DMS 273 treated with DMSO at 0.1 percent for 48 hours (cell line): ENCODE data around the gene SLC6A19.

Experiments used
- DNase-seq: peaks from one replicate; lab custom pipeline; 2025; lab: John Stamatoyannopoulos, UW

SLC6A19 gene

GRCh38 chr5:1209896-1210776, 8.7 kb downstream of the SLC6A19 start:
- DNase-seq: no peak

- no peak for DNase-seq
These were observed 9.4 kb downstream of the SLC6A19 start for GRCh38 chr5:1210832-1211251.

GRCh38 chr5:1211701-1212100, 10.3 kb downstream of the SLC6A19 start:
- DNase-seq: no peak

DNA sequence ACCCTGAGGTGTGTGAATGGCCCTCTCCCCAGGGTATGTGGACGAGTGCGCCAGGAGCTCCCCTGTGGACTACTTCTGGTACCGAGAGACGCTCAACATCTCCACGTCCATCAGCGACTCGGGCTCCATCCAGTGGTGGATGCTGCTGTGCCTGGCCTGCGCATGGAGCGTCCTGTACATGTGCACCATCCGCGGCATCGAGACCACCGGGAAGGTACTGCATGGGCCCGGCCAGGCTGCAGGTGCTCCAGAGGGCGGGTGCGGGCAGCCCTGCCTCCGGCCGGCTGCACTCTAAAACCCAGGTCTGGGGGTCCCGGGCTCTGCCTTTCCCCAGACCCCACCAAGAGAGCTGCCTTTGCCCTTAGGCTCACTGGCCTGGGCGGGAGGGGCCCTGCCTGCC, 10.9 kb downstream of the SLC6A19 start:
- no peak for DNase-seq

DNA sequence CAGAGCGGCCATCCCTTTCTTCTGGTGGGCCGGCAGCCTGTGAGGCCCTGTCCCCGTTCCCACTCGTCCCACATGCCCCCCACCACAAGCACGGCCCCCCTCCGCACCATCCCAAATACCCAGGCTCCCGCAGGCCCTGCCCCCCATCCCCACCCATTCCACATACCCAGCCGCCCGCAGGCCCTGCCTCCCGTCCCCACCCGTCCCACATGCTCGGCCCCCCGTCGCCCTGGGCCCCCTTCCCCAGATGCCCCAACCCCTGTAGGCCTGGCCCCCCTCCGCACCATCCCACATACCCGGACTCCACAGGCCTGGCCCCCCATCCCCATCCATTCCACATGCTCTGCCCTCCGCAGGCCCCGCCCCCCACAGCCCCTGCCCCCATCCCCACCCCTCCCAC, 11.5 kb downstream of the SLC6A19 start:
- no peak for DNase-seq

- DNase-seq: no peak
These were observed 12.2 kb downstream of the SLC6A19 start for GRCh38 chr5:1213508-1214162.

DNA sequence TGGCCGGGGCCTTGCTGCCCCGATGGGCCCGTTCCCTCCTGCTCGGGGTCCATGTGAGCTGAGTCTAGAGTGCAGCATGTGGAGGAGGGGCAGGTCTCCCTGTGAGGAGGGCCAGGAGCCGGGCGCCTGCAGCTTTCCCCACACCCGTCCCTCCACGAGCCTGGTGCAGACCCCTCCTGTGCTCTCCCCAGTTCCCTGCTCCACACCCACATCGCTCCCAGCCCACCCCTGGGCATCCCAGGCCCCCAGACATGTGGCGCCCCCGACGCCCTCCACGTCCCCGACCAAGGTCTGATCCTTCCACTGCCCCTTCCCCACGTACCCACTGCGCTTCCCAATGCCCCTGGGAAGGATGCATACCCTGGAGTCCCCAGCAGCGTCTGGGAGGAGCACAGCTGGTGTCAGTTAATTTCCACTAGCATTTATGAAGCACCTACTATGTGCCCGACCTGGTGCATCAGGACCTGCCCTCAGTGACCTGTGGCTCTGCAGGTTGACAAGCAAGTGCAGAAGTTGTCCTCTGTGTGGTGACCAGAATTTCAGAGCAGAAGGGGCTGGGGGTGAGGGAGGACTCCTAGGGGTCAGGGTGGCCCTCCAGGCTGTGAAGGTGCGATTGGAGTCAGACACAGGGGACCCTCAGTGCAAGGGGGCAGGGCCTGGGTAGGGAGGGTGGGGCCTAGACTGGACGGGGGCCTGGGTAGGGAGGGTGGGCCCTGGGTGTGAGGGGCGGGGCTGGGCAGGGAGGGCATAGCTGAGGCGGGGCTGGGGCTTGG, 13.0 kb downstream of the SLC6A19 start:
- no peak for DNase-seq

GRCh38 chr5:1214936-1215220, 13.5 kb downstream of the SLC6A19 start:
- no peak for DNase-seq

GRCh38 chr5:1215320-1216096, 14.1 kb downstream of the SLC6A19 start:
- no peak for DNase-seq

DNA sequence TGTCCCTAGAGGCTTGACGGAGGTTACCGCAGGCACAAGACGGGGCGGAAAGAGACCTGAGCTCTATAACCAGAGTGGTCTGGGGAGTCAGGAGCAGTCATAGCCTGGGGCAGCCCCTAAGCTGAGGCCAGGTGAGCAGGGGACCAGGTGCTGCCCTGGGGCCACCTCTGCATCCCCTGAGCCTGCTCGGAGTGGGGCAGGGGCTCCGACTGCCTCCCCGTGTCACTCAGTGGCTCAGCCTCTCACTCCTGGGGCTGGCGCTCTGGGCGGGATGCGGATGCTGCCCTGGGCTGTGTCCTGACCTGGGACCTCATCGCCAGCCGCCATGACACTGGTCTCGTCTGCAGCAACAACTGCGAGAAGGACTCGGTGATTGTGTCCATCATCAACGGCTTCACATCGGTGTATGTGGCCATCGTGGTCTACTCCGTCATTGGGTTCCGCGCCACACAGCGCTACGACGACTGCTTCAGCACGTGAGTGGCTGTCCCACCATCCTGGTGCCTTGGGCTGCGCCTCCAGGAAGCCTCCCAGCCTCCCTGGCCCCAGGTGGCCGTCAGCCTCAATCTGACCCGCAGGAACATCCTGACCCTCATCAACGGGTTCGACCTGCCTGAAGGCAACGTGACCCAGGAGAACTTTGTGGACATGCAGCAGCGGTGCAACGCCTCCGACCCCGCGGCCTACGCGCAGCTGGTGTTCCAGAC, 15.0 kb downstream of the SLC6A19 start:
- no peak for DNase-seq

DNA sequence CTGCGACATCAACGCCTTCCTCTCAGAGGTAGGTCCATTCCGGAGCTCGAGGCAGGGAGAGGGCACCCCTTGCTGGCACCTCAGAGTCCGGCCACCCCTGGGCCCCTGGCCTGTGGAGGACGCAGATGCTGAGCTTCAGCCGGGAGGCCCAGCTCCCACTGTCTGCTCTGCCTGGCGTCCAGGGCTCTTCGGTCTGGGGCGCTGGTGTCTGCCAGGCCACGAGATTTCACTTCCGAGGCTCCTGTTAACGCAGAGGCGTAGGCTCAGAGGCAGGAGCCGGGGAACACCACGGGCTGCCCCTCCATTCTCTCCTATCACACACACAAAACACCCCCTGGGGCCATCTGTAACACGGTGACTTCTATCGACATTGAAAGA, 15.5 kb downstream of the SLC6A19 start:
- DNase-seq: no peak

DNA sequence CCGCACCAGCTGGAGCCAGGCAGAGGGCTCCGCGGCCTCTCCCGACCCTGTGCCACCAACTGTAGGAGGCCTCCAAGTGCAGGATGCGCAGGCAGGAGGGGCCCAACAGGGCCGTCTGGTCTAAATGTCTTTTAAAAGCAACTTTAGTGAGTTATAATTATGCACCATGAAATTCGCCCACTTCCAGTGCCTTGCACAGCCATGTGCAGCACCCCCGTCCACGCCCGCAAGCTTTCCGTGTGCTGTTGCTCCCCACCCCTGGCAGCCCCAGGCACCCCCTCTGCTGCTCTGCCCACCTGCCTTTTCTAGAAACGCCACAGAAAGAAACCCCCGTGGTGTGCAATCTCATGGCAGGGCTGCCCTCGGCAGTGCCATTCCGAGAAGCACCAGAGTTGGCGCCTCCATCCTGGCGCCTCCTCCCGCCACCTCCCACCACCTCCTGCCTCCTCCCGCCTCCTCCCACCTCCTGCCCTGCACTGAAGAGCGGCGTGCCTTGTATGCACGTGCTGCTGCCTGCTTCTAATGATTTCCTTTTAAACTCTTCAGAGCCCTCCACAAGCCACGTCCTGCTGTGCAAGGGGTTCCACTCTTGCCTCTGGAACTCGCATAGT, 16.3 kb downstream of the SLC6A19 start:
- DNase-seq: no peak

GRCh38 chr5:1218351-1219080, 17.1 kb downstream of the SLC6A19 start:
- DNase-seq: no peak

- DNase-seq: no peak
These were observed 17.8 kb downstream of the SLC6A19 start for GRCh38 chr5:1219098-1219767.

GRCh38 chr5:1219768-1220100, 18.3 kb downstream of the SLC6A19 start:
- DNase-seq: no peak

GRCh38 chr5:1220351-1220750, 19.0 kb downstream of the SLC6A19 start:
- no peak for DNase-seq

DNA sequence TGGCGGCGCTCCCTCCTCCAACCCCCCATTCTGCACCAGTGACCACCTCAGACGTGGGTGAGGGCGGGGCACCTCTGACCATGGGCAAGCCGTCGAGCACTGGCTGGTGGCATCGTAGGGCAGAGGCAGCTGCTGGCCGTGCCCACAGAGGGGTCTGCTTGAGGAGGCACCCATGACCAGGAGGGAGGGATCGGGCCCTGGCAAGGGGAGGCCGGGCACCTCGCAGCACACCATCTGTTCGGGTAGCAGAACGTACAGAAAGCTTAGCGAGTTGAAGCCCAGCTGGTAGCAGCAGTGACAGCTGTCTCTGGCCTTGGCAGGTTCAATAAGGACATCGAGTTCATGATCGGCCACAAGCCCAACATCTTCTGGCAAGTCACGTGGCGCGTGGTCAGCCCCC, 19.4 kb downstream of the SLC6A19 start:
- DNase-seq: peak; percentile 10

- DNase-seq: no peak
These were observed 20.3 kb downstream of the SLC6A19 start for GRCh38 chr5:1221721-1222120.

DNA sequence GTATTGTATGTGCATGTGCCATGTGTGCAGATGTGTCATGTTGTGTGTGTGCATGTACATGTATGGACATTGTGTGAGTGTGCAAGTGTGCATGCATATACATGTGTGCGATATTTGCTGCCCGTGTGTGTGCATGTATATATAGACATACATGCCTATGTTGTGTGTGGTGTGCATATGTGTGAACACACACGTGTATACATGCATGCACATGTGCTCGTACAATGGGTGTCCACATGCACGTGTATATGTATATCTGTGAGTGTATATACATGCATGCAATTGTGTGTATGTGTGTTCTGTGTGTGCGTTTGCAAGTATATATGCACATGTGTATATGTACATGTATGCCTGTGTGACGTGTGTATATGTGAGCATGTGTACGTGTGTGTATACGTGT, 20.8 kb downstream of the SLC6A19 start:
- no peak for DNase-seq
